GM23338 (cell line): ENCODE results near the gene ARHGEF37. TPM values are rescaled to one million over a fixed set of nuclear protein-coding genes. Genes with fewer than 3 reads are reported as not detected.

Experiments used
- ATAC-seq: fragments of 200-7000 bp; cut with Tn5 transposase; 3 replicates; pipeline ENCODE4 v1.9.1; 2020
- DNase-seq: peaks from one replicate; pipeline ENCODE4 v3.0.0-alpha.2; 2015; ENCODE audit warnings: low spot score
- H2AFZ ChIP-seq: fragments of 200-600 bp; sonication (generic); 2 replicates; pipeline ENCODE4 v1.8.0; 2016; ENCODE audit warnings: antibody characterized with exemption, mild to moderate bottlenecking, moderate library complexity
- H3F3A ChIP-seq: fragments of 200-600 bp; sonication (generic); replicated peaks from 2 replicates; pipeline ENCODE4 v1.8.0; 2017; ENCODE audit warnings: antibody characterized with exemption, mixed run types, low read depth
- H3K27ac ChIP-seq: fragments of 200-600 bp; sonication (generic); 2 replicates; pipeline ENCODE4 v1.6.1; 2016; ENCODE audit warnings: low read depth
- H3K27me3 ChIP-seq: fragments of 200-600 bp; sonication (generic); 2 replicates; pipeline ENCODE4 v1.8.0; 2016; ENCODE audit warnings: mild to moderate bottlenecking, mixed run types, moderate library complexity; ENCODE audit not compliant: insufficient read depth
- H3K36me3 ChIP-seq: fragments of 200-600 bp; sonication (generic); 2 replicates; pipeline ENCODE4 v1.8.0; 2016; ENCODE audit warnings: mild to moderate bottlenecking; ENCODE audit not compliant: insufficient read depth
- H3K4me1 ChIP-seq: fragments of 200-600 bp; sonication (generic); 2 replicates; pipeline ENCODE4 v1.8.0; 2016; ENCODE audit warnings: mild to moderate bottlenecking, moderate library complexity; ENCODE audit not compliant: insufficient read depth
- H3K4me2 ChIP-seq: fragments of 200-600 bp; sonication (generic); 2 replicates; pipeline ENCODE4 v1.7.1; 2017; ENCODE audit warnings: mixed run types
- H3K4me3 ChIP-seq: fragments of 200-600 bp; sonication (generic); 2 replicates; pipeline ENCODE4 v1.6.1; 2016; ENCODE audit warnings: mixed run types
- H3K79me2 ChIP-seq: fragments of 200-600 bp; sonication (generic); replicated peaks from 2 replicates; pipeline ENCODE4 v1.8.0; 2017; ENCODE audit warnings: mild to moderate bottlenecking; ENCODE audit not compliant: insufficient read depth
- H3K9me2 ChIP-seq: fragments of 200-600 bp; sonication (generic); 2 replicates; pipeline ENCODE4 v1.8.0; 2017; ENCODE audit not compliant: insufficient read depth
- H4K20me1 ChIP-seq: fragments of 200-600 bp; sonication (generic); replicated peaks from 2 replicates; pipeline ENCODE4 v1.8.0; 2017; ENCODE audit warnings: mild to moderate bottlenecking; ENCODE audit not compliant: insufficient read depth
- H3K27ac Mint-ChIP-seq: 2 replicates; pipeline ENCODE4 v1.8.0; 2020; ENCODE audit warnings: inconsistent platforms, mild to moderate bottlenecking, moderate library complexity, mixed read lengths
- H3K27me3 Mint-ChIP-seq: 3 replicates; pipeline ENCODE4 v1.8.0; 2022; ENCODE audit warnings: low read depth, mild to moderate bottlenecking, moderate library complexity, mixed read lengths, inconsistent platforms; ENCODE audit not compliant: insufficient read depth, poor library complexity
- H3K36me3 Mint-ChIP-seq: 3 replicates; pipeline ENCODE4 v1.8.0; 2021; ENCODE audit warnings: low read depth, mild to moderate bottlenecking, inconsistent platforms, moderate library complexity, mixed read lengths
- H3K4me1 Mint-ChIP-seq: 3 replicates; pipeline ENCODE4 v1.8.0; 2020; ENCODE audit warnings: mild to moderate bottlenecking, inconsistent platforms, mixed read lengths
- H3K4me3 Mint-ChIP-seq: 3 replicates; pipeline ENCODE4 v1.8.0; 2021; ENCODE audit warnings: moderate library complexity, mild to moderate bottlenecking, inconsistent platforms, mixed read lengths
- H3K9me3 Mint-ChIP-seq: 3 replicates; pipeline ENCODE4 v1.8.0; 2020; ENCODE audit warnings: moderate library complexity, mild to moderate bottlenecking, inconsistent platforms, mixed read lengths
- CREB1 ChIP-seq: fragments of 250-450 bp; sonication (Bioruptor Pico); IDR thresholded peaks from 2 replicates; pipeline ENCODE4 v1.5.0; 2020; ENCODE audit warnings: low read depth, mild to moderate bottlenecking, moderate library complexity
- EZH2 ChIP-seq: fragments of 200-600 bp; sonication (generic); IDR thresholded peaks from one replicate; pipeline ENCODE4 v1.8.0; 2017; ENCODE audit warnings: antibody characterized with exemption, mild to moderate bottlenecking, low read depth; ENCODE audit not compliant: unreplicated experiment
- EZH2phosphoT487 ChIP-seq: fragments of 200-600 bp; sonication (generic); IDR thresholded peaks from one replicate; pipeline ENCODE4 v1.8.1; 2018; ENCODE audit warnings: antibody characterized with exemption; ENCODE audit not compliant: unreplicated experiment
- JUNB ChIP-seq: IDR thresholded peaks from one replicate; pipeline ENCODE4 v1.6.1; 2016; ENCODE audit warnings: antibody characterized with exemption; ENCODE audit not compliant: unreplicated experiment
- NANOG ChIP-seq: IDR thresholded peaks from 2 replicates; pipeline ENCODE4 v1.6.1; 2016; ENCODE audit warnings: antibody characterized with exemption, borderline replicate concordance
- POLR2AphosphoS5 ChIP-seq: IDR thresholded peaks from 2 replicates; pipeline ENCODE4 v1.6.1; 2016; ENCODE audit warnings: antibody characterized with exemption, low read depth
- STAT1 ChIP-seq: IDR thresholded peaks from one replicate; pipeline ENCODE4 v1.6.1; 2016; ENCODE audit warnings: antibody characterized with exemption; ENCODE audit not compliant: unreplicated experiment
- ZNF114 ChIP-seq: fragments of 250-450 bp; sonication (Bioruptor Pico); IDR thresholded peaks from 2 replicates; pipeline ENCODE4 v1.5.0; 2020; ENCODE audit warnings: mild to moderate bottlenecking, moderate library complexity
- polyA plus RNA-seq: library from polyadenylated mRNA; unstranded; fragments of >200 nt; fragmentation: Nextera tagmentation; extraction: Ambion mirVana; gene quantifications from 2 replicates; pipeline ENCODE4 v1.2.1, GENCODE V29; 2016
- total RNA-seq: library from RNA; depleted of rRNA; stranded (reverse); fragments of >200 nt; shearing (Covaris generic); gene quantifications from 2 replicates; pipeline ENCODE4 v1.2.3, GENCODE V29; 2014
- TF ChIP-seq, protein P1 (sequence below), 2 experiments: fragments of 200-600 bp in 1 of 2; sonication (generic) in 1 of 2; conservative IDR thresholded peaks; 2 replicates each; pipeline versions ENCODE4 v1.5.1 to v1.6.1; 2016 to 2017; ENCODE audit warnings: antibody characterized with exemption in 2 of 2, low read depth in 2 of 2, mild to moderate bottlenecking in 2 of 2, moderate library complexity in 1 of 2
- TF ChIP-seq, protein P2 (sequence below): fragments of 250-450 bp; sonication (Bioruptor Pico); IDR thresholded peaks from 2 replicates; pipeline ENCODE4 v1.5.0; 2020; ENCODE audit warnings: mild to moderate bottlenecking, moderate library complexity

The ARHGEF37 gene
- total and polyA plus RNA-seq, 2 experiments from 2014 or later, result 0.14 to 0.79 TPM

DNA sequence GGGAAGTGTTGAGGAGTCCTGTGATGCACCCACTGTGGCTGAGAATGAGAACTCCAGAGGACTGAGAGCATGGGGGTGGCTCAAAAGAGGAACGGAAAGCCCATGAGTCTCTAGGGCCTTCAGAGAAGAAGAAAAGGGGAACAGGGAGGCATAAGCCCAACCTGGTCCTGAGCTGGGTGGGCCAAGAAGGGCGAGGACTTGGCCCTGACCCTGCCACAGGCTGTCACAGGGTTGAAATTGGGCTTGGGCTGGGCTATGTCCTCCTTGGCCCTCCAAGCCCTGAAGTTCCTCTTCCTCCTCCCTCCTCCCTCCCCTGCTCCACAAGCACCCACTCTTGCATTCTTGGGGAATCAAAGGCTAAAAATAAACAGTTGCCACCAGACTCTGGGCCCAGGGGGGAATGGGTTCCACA is 99.5 kb downstream of the ARHGEF37 start:
- no peak overlapping the region for H3K27ac ChIP-seq
- Mint-ChIP-seq H3K9me3 (no peaks in the 10 kb centered on the region; the same call in 2 of the 3 replicates), H3K27me3 (no peaks in the 10 kb centered on the region), H3K4me3 (no peak overlapping the region), H3K4me1 (no peaks in the 10 kb centered on the region; the same call in 2 of the 3 replicates), H3K36me3 (no peaks in the 10 kb centered on the region), H3K27ac (no peak overlapping the region)
- no peak overlapping the region for H3K4me3 ChIP-seq
- TF ChIP-seq CREB1 (CRISPR knock-in tag) (no peak), EZH2 (no peak), JUNB (no peak), ZNF114 (CRISPR knock-in tag) (no peak), NANOG (no peak), EZH2phosphoT487 (no peak)
- TF ChIP-seq, protein P1, sequence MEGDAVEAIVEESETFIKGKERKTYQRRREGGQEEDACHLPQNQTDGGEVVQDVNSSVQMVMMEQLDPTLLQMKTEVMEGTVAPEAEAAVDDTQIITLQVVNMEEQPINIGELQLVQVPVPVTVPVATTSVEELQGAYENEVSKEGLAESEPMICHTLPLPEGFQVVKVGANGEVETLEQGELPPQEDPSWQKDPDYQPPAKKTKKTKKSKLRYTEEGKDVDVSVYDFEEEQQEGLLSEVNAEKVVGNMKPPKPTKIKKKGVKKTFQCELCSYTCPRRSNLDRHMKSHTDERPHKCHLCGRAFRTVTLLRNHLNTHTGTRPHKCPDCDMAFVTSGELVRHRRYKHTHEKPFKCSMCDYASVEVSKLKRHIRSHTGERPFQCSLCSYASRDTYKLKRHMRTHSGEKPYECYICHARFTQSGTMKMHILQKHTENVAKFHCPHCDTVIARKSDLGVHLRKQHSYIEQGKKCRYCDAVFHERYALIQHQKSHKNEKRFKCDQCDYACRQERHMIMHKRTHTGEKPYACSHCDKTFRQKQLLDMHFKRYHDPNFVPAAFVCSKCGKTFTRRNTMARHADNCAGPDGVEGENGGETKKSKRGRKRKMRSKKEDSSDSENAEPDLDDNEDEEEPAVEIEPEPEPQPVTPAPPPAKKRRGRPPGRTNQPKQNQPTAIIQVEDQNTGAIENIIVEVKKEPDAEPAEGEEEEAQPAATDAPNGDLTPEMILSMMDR (conservative IDR thresholded peaks at IDR 0.05; ENCODE audit: low read depth in 2 of 2), result no peak
- H3K9me2 ChIP-seq, result no peaks in the 10 kb centered on the region
- no peaks in the 10 kb centered on the region for H4K20me1 ChIP-seq
- H3F3A ChIP-seq, result no peaks in the 10 kb centered on the region
- no peaks in the 10 kb centered on the region for H3K27me3 ChIP-seq
- no peak overlapping the region for H3K4me2 ChIP-seq
- H3K4me1 ChIP-seq, result no peaks in the 10 kb centered on the region
- ATAC-seq, result no peak
- no peak for DNase-seq
- H2AFZ ChIP-seq, result no peak overlapping the region
- no peaks in the 10 kb centered on the region for H3K36me3 ChIP-seq
- no peaks in the 10 kb centered on the region for H3K79me2 ChIP-seq

DNA sequence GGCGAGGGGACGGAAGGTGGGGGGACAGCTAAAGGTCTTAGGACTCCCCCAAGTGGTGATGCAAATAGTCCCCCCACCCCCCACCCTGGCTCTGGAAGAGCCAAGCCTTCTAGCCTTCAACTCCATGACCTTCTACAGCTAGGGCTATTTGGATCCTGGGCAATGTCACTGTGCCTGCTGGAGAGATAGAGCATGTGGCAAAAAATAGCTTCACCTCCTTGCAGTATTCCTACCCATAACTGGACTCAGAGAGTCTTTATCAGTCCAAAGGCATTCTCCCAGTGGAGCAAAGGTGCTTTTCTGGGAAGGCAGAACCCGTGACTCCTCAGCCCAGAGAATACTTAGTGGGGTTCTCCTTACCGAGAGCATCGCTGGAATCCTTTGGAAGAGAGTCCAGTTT is 100.0 kb downstream of the ARHGEF37 start:
- H3K9me3 Mint-ChIP-seq, result no peaks in the 10 kb centered on the region; the same call in 2 of the 3 replicates
- H3K4me3 ChIP-seq, result no peak overlapping the region
- no peaks in the 10 kb centered on the region for H4K20me1 ChIP-seq
- H3K27me3 Mint-ChIP-seq, result no peaks in the 10 kb centered on the region
- H3K36me3 ChIP-seq, result no peaks in the 10 kb centered on the region
- no peaks in the 10 kb centered on the region for H3K79me2 ChIP-seq
- no peaks in the 10 kb centered on the region for H3K36me3 Mint-ChIP-seq
- H3K4me3 Mint-ChIP-seq, result no peak overlapping the region
- no peaks in the 10 kb centered on the region for H3K27me3 ChIP-seq
- H2AFZ ChIP-seq, result no peak overlapping the region
- no peaks in the 10 kb centered on the region for H3K4me1 ChIP-seq
- H3K4me2 ChIP-seq, result no peak overlapping the region
- H3K4me1 Mint-ChIP-seq, result no peaks in the 10 kb centered on the region; the same call in 2 of the 3 replicates
- no peaks in the 10 kb centered on the region for H3F3A ChIP-seq
- no peak overlapping the region for H3K27ac Mint-ChIP-seq
- no peak overlapping the region for H3K27ac ChIP-seq
- ATAC-seq (no peak), DNase-seq (no peak)
- no peaks in the 10 kb centered on the region for H3K9me2 ChIP-seq
- TF ChIP-seq, protein P1 (conservative IDR thresholded peaks at IDR 0.05; ENCODE audit: low read depth in 2 of 2), result no peak
- TF ChIP-seq CREB1 (CRISPR knock-in tag) (no peak), POLR2AphosphoS5 (no peak), STAT1 (no peak), EZH2 (no peak), NANOG (no peak), JUNB (no peak), ZNF114 (CRISPR knock-in tag) (no peak)
- TF ChIP-seq, protein P2, sequence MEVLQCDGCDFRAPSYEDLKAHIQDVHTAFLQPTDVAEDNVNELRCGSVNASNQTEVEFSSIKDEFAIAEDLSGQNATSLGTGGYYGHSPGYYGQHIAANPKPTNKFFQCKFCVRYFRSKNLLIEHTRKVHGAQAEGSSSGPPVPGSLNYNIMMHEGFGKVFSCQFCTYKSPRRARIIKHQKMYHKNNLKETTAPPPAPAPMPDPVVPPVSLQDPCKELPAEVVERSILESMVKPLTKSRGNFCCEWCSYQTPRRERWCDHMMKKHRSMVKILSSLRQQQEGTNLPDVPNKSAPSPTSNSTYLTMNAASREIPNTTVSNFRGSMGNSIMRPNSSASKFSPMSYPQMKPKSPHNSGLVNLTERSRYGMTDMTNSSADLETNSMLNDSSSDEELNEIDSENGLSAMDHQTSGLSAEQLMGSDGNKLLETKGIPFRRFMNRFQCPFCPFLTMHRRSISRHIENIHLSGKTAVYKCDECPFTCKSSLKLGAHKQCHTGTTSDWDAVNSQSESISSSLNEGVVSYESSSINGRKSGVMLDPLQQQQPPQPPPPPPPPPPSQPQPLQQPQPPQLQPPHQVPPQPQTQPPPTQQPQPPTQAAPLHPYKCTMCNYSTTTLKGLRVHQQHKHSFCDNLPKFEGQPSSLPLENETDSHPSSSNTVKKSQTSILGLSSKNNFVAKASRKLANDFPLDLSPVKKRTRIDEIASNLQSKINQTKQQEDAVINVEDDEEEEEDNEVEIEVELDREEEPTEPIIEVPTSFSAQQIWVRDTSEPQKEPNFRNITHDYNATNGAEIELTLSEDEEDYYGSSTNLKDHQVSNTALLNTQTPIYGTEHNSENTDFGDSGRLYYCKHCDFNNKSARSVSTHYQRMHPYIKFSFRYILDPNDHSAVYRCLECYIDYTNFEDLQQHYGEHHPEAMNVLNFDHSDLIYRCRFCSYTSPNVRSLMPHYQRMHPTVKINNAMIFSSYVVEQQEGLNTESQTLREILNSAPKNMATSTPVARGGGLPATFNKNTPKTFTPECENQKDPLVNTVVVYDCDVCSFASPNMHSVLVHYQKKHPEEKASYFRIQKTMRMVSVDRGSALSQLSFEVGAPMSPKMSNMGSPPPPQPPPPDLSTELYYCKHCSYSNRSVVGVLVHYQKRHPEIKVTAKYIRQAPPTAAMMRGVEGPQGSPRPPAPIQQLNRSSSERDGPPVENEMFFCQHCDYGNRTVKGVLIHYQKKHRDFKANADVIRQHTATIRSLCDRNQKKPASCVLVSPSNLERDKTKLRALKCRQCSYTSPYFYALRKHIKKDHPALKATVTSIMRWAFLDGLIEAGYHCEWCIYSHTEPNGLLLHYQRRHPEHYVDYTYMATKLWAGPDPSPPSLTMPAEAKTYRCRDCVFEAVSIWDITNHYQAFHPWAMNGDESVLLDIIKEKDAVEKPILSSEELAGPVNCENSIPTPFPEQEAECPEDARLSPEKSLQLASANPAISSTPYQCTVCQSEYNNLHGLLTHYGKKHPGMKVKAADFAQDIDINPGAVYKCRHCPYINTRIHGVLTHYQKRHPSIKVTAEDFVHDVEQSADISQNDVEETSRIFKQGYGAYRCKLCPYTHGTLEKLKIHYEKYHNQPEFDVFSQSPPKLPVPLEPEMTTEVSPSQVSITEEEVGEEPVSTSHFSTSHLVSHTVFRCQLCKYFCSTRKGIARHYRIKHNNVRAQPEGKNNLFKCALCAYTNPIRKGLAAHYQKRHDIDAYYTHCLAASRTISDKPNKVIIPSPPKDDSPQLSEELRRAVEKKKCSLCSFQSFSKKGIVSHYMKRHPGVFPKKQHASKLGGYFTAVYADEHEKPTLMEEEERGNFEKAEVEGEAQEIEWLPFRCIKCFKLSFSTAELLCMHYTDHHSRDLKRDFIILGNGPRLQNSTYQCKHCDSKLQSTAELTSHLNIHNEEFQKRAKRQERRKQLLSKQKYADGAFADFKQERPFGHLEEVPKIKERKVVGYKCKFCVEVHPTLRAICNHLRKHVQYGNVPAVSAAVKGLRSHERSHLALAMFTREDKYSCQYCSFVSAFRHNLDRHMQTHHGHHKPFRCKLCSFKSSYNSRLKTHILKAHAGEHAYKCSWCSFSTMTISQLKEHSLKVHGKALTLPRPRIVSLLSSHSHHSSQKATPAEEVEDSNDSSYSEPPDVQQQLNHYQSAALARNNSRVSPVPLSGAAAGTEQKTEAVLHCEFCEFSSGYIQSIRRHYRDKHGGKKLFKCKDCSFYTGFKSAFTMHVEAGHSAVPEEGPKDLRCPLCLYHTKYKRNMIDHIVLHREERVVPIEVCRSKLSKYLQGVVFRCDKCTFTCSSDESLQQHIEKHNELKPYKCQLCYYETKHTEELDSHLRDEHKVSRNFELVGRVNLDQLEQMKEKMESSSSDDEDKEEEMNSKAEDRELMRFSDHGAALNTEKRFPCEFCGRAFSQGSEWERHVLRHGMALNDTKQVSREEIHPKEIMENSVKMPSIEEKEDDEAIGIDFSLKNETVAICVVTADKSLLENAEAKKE (CRISPR knock-in tag), result no peak
